HG03520 (cell line): ENCODE results near the gene PMS1.
"Not testable (repeated sequence)": the region's sequence is repeated elsewhere in the genome, so short reads cannot be mapped to it uniquely, and the experiment has no call there.

ENCODE experiments used
- ATAC-seq: cut with Tn5 transposase; IDR thresholded peaks from one replicate; pipeline ENCODE4 v1.9.1; 2021; ENCODE audit warnings: mild to moderate bottlenecking, moderate library complexity; ENCODE audit not compliant: unreplicated experiment

The PMS1 gene

GRCh38 chr2:189803431-189803830, 19.2 kb downstream of the PMS1 start:
- no peak for ATAC-seq

- no peak for ATAC-seq
Measured at GRCh38 chr2:189818249-189819038, 34.2 kb downstream of the PMS1 start.

GRCh38 chr2:189819297-189819704, 35.1 kb downstream of the PMS1 start:
- ATAC-seq, result no peak

GRCh38 chr2:189821953-189822748, 37.9 kb downstream of the PMS1 start:
- no peak for ATAC-seq

- no peak for ATAC-seq
Measured at GRCh38 chr2:189824694-189825396, 40.6 kb downstream of the PMS1 start.

GRCh38 chr2:189826039-189826438, 41.8 kb downstream of the PMS1 start:
- no peak for ATAC-seq

GRCh38 chr2:189829102-189829833, 45.0 kb downstream of the PMS1 start:
- no peak for ATAC-seq

GRCh38 chr2:189830510-189830909, 46.3 kb downstream of the PMS1 start:
- ATAC-seq, result no peak

GRCh38 chr2:189834059-189834458, 49.8 kb downstream of the PMS1 start:
- ATAC-seq, result peak; percentile 65

GRCh38 chr2:189834642-189835041, 50.4 kb downstream of the PMS1 start:
- ATAC-seq, result not testable (repeated sequence)

- ATAC-seq, result no peak
Measured at GRCh38 chr2:189835855-189836558, 51.8 kb downstream of the PMS1 start.

GRCh38 chr2:189836644-189837043, 52.4 kb downstream of the PMS1 start:
- no peak for ATAC-seq

GRCh38 chr2:189837326-189837725, 53.1 kb downstream of the PMS1 start:
- no peak for ATAC-seq

- no peak for ATAC-seq
Measured at GRCh38 chr2:189841019-189841418, 56.8 kb downstream of the PMS1 start.

- ATAC-seq, result no peak
Measured at GRCh38 chr2:189848276-189848675, 64.0 kb downstream of the PMS1 start.

- ATAC-seq, result no peak
Measured at GRCh38 chr2:189849550-189849949, 65.3 kb downstream of the PMS1 start.

GRCh38 chr2:189851174-189851826, 67.0 kb downstream of the PMS1 start:
- ATAC-seq, result no peak

- no peak for ATAC-seq
Measured at GRCh38 chr2:189854187-189854586, 69.9 kb downstream of the PMS1 start.

GRCh38 chr2:189854940-189855339, 70.7 kb downstream of the PMS1 start:
- no peak for ATAC-seq

GRCh38 chr2:189858291-189858690, 74.0 kb downstream of the PMS1 start:
- no peak for ATAC-seq
